ENCODE results near the gene PISD.

DNA sequence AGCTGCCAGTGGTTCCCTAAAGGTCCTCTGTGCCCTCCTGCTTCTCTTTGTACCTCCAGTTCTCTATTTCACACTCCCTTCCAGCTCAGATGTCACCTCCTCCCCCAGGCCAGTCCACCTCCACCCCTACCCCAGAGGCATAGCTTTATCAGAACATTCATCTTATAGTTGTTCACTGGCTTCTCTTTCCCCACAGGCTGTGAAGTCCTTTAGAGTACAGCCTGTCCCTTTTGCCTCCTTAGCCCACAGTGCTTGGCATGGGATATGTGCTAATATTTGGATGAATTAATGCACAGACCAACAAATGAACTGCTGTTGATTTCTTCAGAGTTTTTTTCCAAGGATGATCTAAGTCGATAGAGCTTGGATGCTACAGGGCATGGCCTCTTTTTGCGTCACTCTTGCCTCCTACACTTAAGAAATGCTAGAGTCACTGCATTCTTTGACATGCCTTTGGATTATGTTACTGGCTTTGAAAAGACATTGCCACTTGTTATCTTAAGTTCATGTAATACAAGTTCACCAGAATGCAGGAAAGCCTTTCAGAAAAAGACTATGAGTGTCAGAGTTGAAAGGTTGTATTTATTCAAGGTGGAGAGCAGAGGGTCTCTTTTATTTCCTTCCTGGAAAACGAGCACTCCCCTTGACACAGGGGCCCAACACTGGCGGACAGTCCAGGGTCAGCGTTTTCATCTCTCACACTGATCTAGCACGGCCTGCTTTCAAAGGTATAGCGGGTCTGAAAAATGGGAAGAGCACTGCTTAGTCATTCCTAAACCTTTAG is 75.7 kb downstream of the PISD start:
- TF ChIP-seq, protein P1, sequence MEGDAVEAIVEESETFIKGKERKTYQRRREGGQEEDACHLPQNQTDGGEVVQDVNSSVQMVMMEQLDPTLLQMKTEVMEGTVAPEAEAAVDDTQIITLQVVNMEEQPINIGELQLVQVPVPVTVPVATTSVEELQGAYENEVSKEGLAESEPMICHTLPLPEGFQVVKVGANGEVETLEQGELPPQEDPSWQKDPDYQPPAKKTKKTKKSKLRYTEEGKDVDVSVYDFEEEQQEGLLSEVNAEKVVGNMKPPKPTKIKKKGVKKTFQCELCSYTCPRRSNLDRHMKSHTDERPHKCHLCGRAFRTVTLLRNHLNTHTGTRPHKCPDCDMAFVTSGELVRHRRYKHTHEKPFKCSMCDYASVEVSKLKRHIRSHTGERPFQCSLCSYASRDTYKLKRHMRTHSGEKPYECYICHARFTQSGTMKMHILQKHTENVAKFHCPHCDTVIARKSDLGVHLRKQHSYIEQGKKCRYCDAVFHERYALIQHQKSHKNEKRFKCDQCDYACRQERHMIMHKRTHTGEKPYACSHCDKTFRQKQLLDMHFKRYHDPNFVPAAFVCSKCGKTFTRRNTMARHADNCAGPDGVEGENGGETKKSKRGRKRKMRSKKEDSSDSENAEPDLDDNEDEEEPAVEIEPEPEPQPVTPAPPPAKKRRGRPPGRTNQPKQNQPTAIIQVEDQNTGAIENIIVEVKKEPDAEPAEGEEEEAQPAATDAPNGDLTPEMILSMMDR (IDR thresholded peaks at IDR 0.05; ENCODE audit: low read depth, low read length): no peak
- TF ChIP-seq POLR2A (IDR thresholded peaks at IDR 0.05; ENCODE audit: extremely low read depth, insufficient read length) (no peak), MYC (IDR thresholded peaks at IDR 0.05; ENCODE audit: low read depth, low read length) (no peak)

All from NB4 (cell line).